H9 (cell line): ENCODE results near the gene NACC1. TPM values are rescaled to one million over a fixed set of nuclear protein-coding genes. Genes with fewer than 3 reads are reported as not detected.

Source experiments
- DNase-seq: peaks from one replicate; pipeline ENCODE4 v3.0.0-alpha.2; 2017
- H2AFZ ChIP-seq: one replicate; pipeline ENCODE4 v1.6.1; 2013; ENCODE audit warnings: mild to moderate bottlenecking, low read length, control low read depth, moderate library complexity
- H2AK5ac ChIP-seq: 2 replicates; pipeline ENCODE4 v1.6.1; 2013; ENCODE audit warnings: low read length, control low read depth, mixed read lengths; ENCODE audit not compliant: insufficient read length
- H2BK120ac ChIP-seq: one replicate; pipeline ENCODE4 v1.6.1; 2013; ENCODE audit warnings: low read depth, mild to moderate bottlenecking, low read length, control low read depth, inconsistent platforms; ENCODE audit not compliant: poor library complexity, severe bottlenecking
- H2BK12ac ChIP-seq: 2 replicates; pipeline ENCODE4 v1.6.1; 2013; ENCODE audit warnings: low read length, control low read depth, mixed read lengths, low read depth; ENCODE audit not compliant: insufficient read length
- H2BK15ac ChIP-seq: 2 replicates; pipeline ENCODE4 v1.6.1; 2013; ENCODE audit warnings: low read depth, low read length, control low read depth
- H2BK20ac ChIP-seq: one replicate; pipeline ENCODE4 v1.6.1; 2013; ENCODE audit warnings: low read depth, mild to moderate bottlenecking, low read length, control low read depth, inconsistent platforms; ENCODE audit not compliant: poor library complexity, severe bottlenecking
- H2BK5ac ChIP-seq: 2 replicates; pipeline ENCODE4 v1.6.1; 2013; ENCODE audit warnings: low read length, control low read depth, mixed read lengths; ENCODE audit not compliant: insufficient read length
- H3K14ac ChIP-seq: 2 replicates; pipeline ENCODE4 v1.6.1; 2013; ENCODE audit warnings: low read length, control low read depth; ENCODE audit not compliant: insufficient read depth
- H3K18ac ChIP-seq: 2 replicates; pipeline ENCODE4 v1.6.1; 2013; ENCODE audit warnings: low read depth, mild to moderate bottlenecking, mixed read lengths, low read length, control low read depth; ENCODE audit not compliant: insufficient read length
- H3K23ac ChIP-seq: 2 replicates; pipeline ENCODE4 v1.6.1; 2013; ENCODE audit warnings: low read length, control low read depth, mixed read lengths, low read depth; ENCODE audit not compliant: insufficient read length
- H3K23me2 ChIP-seq: 2 replicates; pipeline ENCODE4 v1.6.1; 2013; ENCODE audit warnings: low read depth, mild to moderate bottlenecking, mixed read lengths, low read length, control low read depth; ENCODE audit not compliant: insufficient read length, poor library complexity, severe bottlenecking
- H3K27ac ChIP-seq: 2 replicates; pipeline ENCODE4 v1.5.1; 2013; ENCODE audit warnings: low read length, control low read depth, mixed read lengths, low read depth; ENCODE audit not compliant: insufficient read length
- H3K27me3 ChIP-seq: 2 replicates; pipeline ENCODE4 v1.6.1; 2013; ENCODE audit warnings: low read length, control low read depth, inconsistent platforms; ENCODE audit not compliant: insufficient read depth
- H3K4ac ChIP-seq: 2 replicates; pipeline ENCODE4 v1.6.1; 2013; ENCODE audit warnings: low read depth, mild to moderate bottlenecking, control low read depth, inconsistent platforms, low read length, moderate library complexity
- H3K4me1 ChIP-seq: 2 replicates; pipeline ENCODE4 v1.6.1; 2013; ENCODE audit warnings: low read length, control low read depth, inconsistent platforms; ENCODE audit not compliant: insufficient read depth
- H3K4me2 ChIP-seq: 2 replicates; pipeline ENCODE4 v1.6.1; 2013; ENCODE audit warnings: low read length, control low read depth, mixed read lengths; ENCODE audit not compliant: insufficient read length, insufficient read depth
- H3K56ac ChIP-seq: 2 replicates; pipeline ENCODE4 v1.6.1; 2013; ENCODE audit warnings: low read depth, mild to moderate bottlenecking, mixed read lengths, low read length, control low read depth; ENCODE audit not compliant: insufficient read length
- H3K79me1 ChIP-seq: 2 replicates; pipeline ENCODE4 v1.6.1; 2013; ENCODE audit warnings: low read depth, mild to moderate bottlenecking, moderate library complexity, low read length, control low read depth, inconsistent platforms; ENCODE audit not compliant: insufficient read depth, poor library complexity, severe bottlenecking
- H3K79me2 ChIP-seq: 2 replicates; pipeline ENCODE4 v1.6.1; 2013; ENCODE audit warnings: low read length, control low read depth, inconsistent platforms; ENCODE audit not compliant: insufficient read depth
- H3K9ac ChIP-seq: 2 replicates; pipeline ENCODE4 v1.6.1; 2013; ENCODE audit warnings: low read length, control low read depth, mixed read lengths; ENCODE audit not compliant: insufficient read length; ENCODE audit errors: extremely low read depth
- H3K9me3 ChIP-seq: one replicate; pipeline ENCODE4 v1.6.1; 2013; ENCODE audit warnings: low read depth, low read length, inconsistent platforms; ENCODE audit not compliant: control insufficient read depth
- H3T11ph ChIP-seq: one replicate; pipeline ENCODE4 v1.6.1; 2013; ENCODE audit warnings: mild to moderate bottlenecking, low read length, control low read depth, inconsistent platforms
- H4K20me1 ChIP-seq: one replicate; pipeline ENCODE4 v1.6.1; 2013; ENCODE audit not compliant: control insufficient read depth, insufficient read length, insufficient read depth
- H4K5ac ChIP-seq: 2 replicates; pipeline ENCODE4 v1.6.1; 2013; ENCODE audit warnings: low read depth, mild to moderate bottlenecking, mixed read lengths, low read length, control low read depth; ENCODE audit not compliant: insufficient read length
- H4K8ac ChIP-seq: replicated peaks from 2 replicates; pipeline ENCODE4 v1.6.1; 2013; ENCODE audit warnings: low read length, control low read depth, mixed read lengths, low read depth; ENCODE audit not compliant: insufficient read length
- H4K91ac ChIP-seq: 2 replicates; pipeline ENCODE4 v1.6.1; 2013; ENCODE audit warnings: low read depth, mild to moderate bottlenecking, moderate library complexity, mixed read lengths, low read length, control low read depth; ENCODE audit not compliant: insufficient read length
- H3K27ac Mint-ChIP-seq, 3 experiments: 2 replicates in 2 of 3; 3 replicates in 1 of 3; pipeline ENCODE4 v1.8.0; 2020 to 2021; ENCODE audit warnings: mixed read lengths in 3 of 3, mild to moderate bottlenecking in 1 of 3, moderate library complexity in 1 of 3
- H3K27me3 Mint-ChIP-seq: 2 replicates; pipeline ENCODE4 v1.8.0; 2021; ENCODE audit warnings: low read depth, mild to moderate bottlenecking, moderate library complexity, mixed read lengths
- H3K36me3 Mint-ChIP-seq, 3 experiments: 2 replicates in 2 of 3; 3 replicates in 1 of 3; pipeline ENCODE4 v1.8.0; 2020 to 2021; ENCODE audit warnings: low read depth in 3 of 3, mixed read lengths in 3 of 3; ENCODE audit not compliant: insufficient read depth in 1 of 3
- H3K4me1 Mint-ChIP-seq, 2 experiments: 2 replicates each; pipeline ENCODE4 v1.8.0; 2020; ENCODE audit warnings: mixed read lengths in 2 of 2
- H3K4me3 Mint-ChIP-seq, 2 experiments: 2 replicates in 1 of 2; 3 replicates in 1 of 2; pipeline ENCODE4 v1.8.0; 2020 to 2021; ENCODE audit warnings: mild to moderate bottlenecking in 2 of 2, mixed read lengths in 2 of 2, moderate library complexity in 1 of 2
- H3K9me3 Mint-ChIP-seq, 2 experiments: 2 replicates in 1 of 2; 3 replicates in 1 of 2; pipeline ENCODE4 v1.8.0; 2020; ENCODE audit warnings: mild to moderate bottlenecking in 2 of 2, mixed read lengths in 2 of 2, moderate library complexity in 1 of 2
- CTCF ChIP-seq: fragments of 200-600 bp; sonication (generic); conservative IDR thresholded peaks from 3 replicates; pipeline ENCODE4 v1.8.0; 2021; ENCODE audit warnings: antibody characterized with exemption, mild to moderate bottlenecking
- WGBS: extraction: QIAGEN DNeasy Blood & Tissue Kit; methylation state at CpG from one replicate; pipeline ENCODE4 v1.1.7; 2013; ENCODE audit warnings: missing lambda C conversion rate, low lambda C conversion rate, mixed read lengths; ENCODE audit not compliant: insufficient read length; ENCODE audit errors: extremely low coverage; 5-methylcytosine and 5-hydroxymethylcytosine counted together
- total RNA-seq: library from RNA; stranded (reverse); gene quantifications from 2 replicates; pipeline ENCODE4 v1.2.1, GENCODE V29; 2021

Gene NACC1
- total RNA-seq, 1 experiment from 2014 or later, result 198 TPM

DNA sequence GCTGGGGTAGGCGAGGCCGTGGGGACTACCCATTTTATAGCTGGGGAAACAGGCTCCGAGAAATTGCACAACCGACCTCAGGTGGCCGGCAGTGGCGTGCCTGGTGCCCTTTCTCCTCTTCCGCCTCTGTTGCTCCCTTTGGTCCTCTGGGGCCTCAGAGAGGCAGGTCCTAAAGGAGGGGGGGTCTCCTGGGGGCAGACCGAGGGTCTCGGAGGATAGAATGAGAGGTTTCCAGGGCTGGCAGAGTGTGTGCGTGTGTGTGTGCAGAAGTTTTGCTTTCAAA is 20.8 kb downstream of the NACC1 start:
- no peak overlapping the region for H3K18ac ChIP-seq
- H3K27ac ChIP-seq, result no peak overlapping the region
- H3K4ac ChIP-seq, result no peak overlapping the region
- no peak overlapping the region for H4K5ac ChIP-seq
- H2BK120ac ChIP-seq, result no peak overlapping the region
- Mint-ChIP-seq H3K36me3 (peaks cover 20 to 60% (median 52%) of the 10 kb centered on the region in 3 experiments; a peak in 6 of 7 replicates), H3K4me3 (no peak overlapping the region), H3K9me3 (no peaks in the 10 kb centered on the region), H3K27me3 (no peaks in the 10 kb centered on the region), H3K27ac (no peak overlapping the region), H3K4me1 (peaks cover 5 to 16% of the 10 kb centered on the region in 2 experiments; a peak in 3 of 4 replicates)
- no peak overlapping the region for H2BK20ac ChIP-seq
- H2BK15ac ChIP-seq, result no peak overlapping the region
- H4K91ac ChIP-seq, result no peak overlapping the region
- H3K9ac ChIP-seq, result no peak overlapping the region
- H3K9me3 ChIP-seq, result no peaks in the 10 kb centered on the region
- H2BK5ac ChIP-seq, result no peak overlapping the region
- no peak for TF ChIP-seq CTCF
- no peak overlapping the region for H3K4me2 ChIP-seq
- H3K4me1 ChIP-seq, result no peaks in the 10 kb centered on the region
- H3T11ph ChIP-seq, result no peak overlapping the region
- no peak overlapping the region for H2AK5ac ChIP-seq
- DNase-seq, result no peak
- H2BK12ac ChIP-seq, result no peak overlapping the region
- H3K14ac ChIP-seq, result no peak overlapping the region
- H3K79me1 ChIP-seq, result peaks cover 4% of the 10 kb centered on the region
- H3K56ac ChIP-seq, result no peak overlapping the region
- no peak overlapping the region for H2AFZ ChIP-seq
- no peaks in the 10 kb centered on the region for H3K27me3 ChIP-seq
- H3K23me2 ChIP-seq, result no peaks in the 10 kb centered on the region
- no peaks in the 10 kb centered on the region for H4K20me1 ChIP-seq
- no peaks in the 10 kb centered on the region; the same call in 1 of the 2 replicates for H3K79me2 ChIP-seq
- H3K23ac ChIP-seq, result no peak overlapping the region
- no CpG with 5 or more reads among the region's 10 CpGs for WGBS
- no peak overlapping the region for H4K8ac ChIP-seq
